Pons (tissue), 1 donor: ENCODE data around the gene RMND5B.

ENCODE experiments used
- DNase-seq: peaks from one replicate; pipeline ENCODE4 v3.0.0-alpha.2; 2016; ENCODE audit warnings: low spot score

Gene RMND5B

GRCh38 chr5:178131446-178131996 lies 707 bp downstream of the RMND5B start:
- DNase-seq: no peak

GRCh38 chr5:178136990-178137389 lies 6.2 kb downstream of the RMND5B start:
- DNase-seq: no peak

- no peak for DNase-seq
Observed at GRCh38 chr5:178137991-178138390, 7.2 kb downstream of the RMND5B start.

DNA sequence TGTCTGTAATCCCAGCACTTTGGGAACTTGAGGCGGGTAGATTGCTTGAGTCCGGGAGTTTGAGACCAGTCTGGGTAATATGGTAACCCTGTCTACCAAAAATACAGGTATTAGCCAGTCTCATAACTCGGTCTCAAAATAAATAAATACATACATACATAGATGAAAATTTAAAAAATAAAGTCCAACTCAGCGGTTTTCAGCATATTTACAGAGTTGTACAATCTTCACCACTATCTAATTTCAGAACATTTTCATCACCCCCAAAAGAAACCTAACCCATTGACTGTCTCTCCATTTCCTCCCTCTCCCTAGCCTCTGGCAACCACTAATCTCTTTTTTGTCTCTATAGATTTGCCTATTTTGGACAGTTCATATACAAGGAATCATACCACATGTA lies 10.7 kb downstream of the RMND5B start:
- DNase-seq: no peak

- DNase-seq: no peak
Observed at GRCh38 chr5:178142642-178143041, 11.8 kb downstream of the RMND5B start.

DNA sequence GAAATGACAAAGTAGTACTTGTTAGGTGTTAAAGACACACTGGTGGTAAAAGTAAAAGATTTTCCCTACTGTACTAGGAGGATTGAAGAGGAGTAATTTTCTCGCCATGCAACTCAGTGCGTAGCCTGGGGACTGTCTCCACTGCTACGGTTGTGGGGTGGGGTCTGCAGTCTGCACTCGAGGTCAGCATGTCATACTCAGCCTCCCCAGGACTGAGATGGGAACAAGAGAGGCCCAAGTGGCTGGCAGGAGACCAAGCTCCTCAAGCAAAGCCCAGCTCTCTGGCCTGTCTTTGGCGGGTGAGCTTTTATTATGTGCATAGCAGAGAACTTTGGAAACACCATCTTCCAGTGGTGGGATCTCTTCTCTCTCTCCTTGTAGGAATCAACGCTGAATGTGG lies 12.4 kb downstream of the RMND5B start:
- no peak for DNase-seq

DNA sequence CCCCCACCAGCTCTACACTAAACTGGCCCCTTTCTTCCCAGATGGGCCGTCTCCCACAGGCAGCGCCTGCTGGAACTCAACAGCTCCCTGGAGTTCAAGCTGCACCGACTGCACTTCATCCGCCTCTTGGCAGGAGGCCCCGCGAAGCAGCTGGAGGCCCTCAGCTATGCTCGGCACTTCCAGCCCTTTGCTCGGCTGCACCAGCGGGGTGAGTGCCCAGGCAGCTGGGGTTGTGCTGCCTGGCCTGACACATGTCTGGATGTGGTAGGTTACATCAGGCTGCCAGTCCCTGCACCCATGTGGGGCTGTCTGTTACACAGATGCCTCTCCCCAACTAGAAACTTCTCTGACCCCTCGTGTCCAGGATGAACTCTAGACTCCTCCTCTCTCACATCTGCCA lies 13.1 kb downstream of the RMND5B start:
- no peak for DNase-seq

- DNase-seq: no peak
Observed at GRCh38 chr5:178145965-178146820, 15.4 kb downstream of the RMND5B start.

- no peak for DNase-seq
Observed at GRCh38 chr5:178147406-178147805, 16.6 kb downstream of the RMND5B start.

- DNase-seq: no peak
Observed at GRCh38 chr5:178149199-178149932, 18.6 kb downstream of the RMND5B start.

GRCh38 chr5:178150977-178151734 lies 20.3 kb downstream of the RMND5B start:
- DNase-seq: no peak

DNA sequence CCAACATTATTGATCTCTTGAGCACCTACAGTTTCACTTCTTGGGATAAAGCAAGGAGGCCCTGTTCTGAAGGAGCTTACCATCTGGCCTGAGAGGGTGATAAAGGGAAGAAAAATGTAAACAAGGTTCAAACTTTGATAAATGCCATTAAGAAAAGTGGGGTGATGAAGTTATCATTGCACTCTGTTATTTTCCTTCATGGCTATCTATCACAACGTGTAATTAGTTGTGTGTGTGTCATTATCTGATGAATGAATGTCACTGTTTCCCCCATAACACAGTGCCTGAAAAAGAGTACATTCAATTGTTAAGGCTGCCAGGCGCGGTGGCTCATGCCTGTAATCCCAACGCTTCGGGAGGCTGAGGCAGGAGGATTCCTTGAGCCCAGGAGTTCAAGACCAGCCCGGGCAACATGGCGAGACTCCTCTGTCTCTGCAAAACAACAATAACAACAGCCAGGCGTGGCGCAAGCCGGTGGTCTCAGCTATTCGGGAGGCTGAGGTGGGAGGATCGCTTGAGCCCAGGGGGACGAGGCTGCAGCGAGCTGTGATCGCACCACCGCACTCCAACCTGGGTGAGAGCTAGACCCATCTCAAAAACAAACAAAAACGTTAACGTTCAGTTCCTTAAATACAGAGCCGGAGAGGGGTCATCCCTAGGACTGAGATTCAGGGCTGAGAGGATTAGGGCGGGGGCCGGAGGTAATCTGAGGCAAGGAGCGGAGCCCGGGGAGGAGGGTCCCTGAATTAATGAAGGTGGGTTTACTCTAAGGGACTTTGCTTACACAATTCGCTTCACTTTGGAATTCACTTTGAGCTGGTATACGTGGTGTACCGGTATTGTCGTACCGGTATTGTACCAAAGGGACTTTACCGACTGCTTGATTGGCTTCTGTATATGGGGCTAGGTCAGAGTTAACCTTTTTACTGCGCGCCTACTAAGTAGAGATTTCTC lies 22.0 kb downstream of the RMND5B start:
- no peak for DNase-seq

- peak; percentile 99 for DNase-seq
Observed at GRCh38 chr5:178153530-178154340, 22.9 kb downstream of the RMND5B start, which contains the start of gene NHP2. Gene NHP2 (minus strand): TSS chr5:178153885. CDS start chr5:178153817, 68 bp downstream.

GRCh38 chr5:178155065-178155464 lies 24.3 kb downstream of the RMND5B start:
- no peak for DNase-seq

DNA sequence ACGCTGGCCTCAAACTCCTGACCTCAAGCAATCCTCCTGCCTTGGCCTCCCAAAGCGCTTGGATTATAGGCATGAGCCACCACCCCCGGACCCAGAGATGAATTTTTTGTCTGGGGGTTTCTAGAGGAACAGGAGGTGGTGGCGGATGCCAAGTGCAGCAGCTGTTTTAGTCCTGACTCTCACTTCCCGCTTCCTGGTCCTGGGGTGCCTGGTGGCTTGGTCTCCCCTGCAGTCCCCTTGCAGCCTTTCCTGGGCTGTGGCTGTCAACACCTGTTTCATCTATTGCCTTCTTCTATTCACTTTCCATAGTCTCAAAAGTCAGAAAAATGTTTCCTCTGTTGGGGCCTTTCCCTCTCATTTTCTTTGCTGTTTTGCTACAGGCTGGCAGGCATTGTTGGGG lies 29.4 kb downstream of the RMND5B start:
- no peak for DNase-seq

GRCh38 chr5:178162481-178162880 lies 31.7 kb downstream of the RMND5B start:
- DNase-seq: no peak

- DNase-seq: peak; percentile 65
Observed at GRCh38 chr5:178163772-178164735, 33.2 kb downstream of the RMND5B start.

- no peak for DNase-seq
Observed at GRCh38 chr5:178165581-178165980, 34.8 kb downstream of the RMND5B start.

DNA sequence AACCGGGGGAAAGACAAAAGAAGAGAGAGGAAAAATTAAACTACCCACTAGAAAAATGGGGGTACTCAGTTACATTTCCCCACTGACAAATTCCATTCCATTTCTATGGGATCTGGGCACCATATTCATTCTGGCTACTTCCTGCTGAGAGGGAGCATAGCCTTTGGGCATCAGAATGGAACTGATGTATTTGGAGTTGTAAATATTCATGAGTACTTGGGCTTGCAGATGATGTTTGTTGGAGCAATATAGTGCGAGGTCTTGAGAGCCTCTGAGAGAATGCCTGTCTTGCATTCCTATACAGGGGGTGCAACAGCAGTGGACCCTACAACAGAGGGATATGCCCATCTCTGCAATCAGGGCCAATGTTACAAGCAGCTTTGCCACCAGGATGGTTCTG lies 39.6 kb downstream of the RMND5B start:
- no peak for DNase-seq
